GM12892 (cell line): ENCODE results near the gene PTX4.
"Not testable (repeated sequence)": the region's sequence is repeated elsewhere in the genome, so short reads cannot be mapped to it uniquely, and the experiment has no call there.

Experiments used
- DNase-seq: peaks from one replicate; pipeline ENCODE4 v3.0.0; 2011; ENCODE audit not compliant: insufficient read length
- FAIRE-seq: peaks from 2 replicates; lab custom pipeline; 2011; peaks lifted over from hg19 to GRCh38; lab: Jason Lieb, UNC
- POLR2A ChIP-seq: IDR thresholded peaks from 2 replicates; pipeline ENCODE4 v1.6.1; 2011; ENCODE audit warnings: low read depth, low read length, control low read depth
- POLR2AphosphoS5 ChIP-seq: IDR thresholded peaks from 2 replicates; pipeline ENCODE4 v1.6.1; 2011; ENCODE audit warnings: low read depth, low read length, control low read depth
- TAF1 ChIP-seq: IDR thresholded peaks from 2 replicates; pipeline ENCODE4 v1.6.1; 2011; ENCODE audit warnings: low read depth, mild to moderate bottlenecking, control low read depth, low read length, borderline replicate concordance

PTX4 gene

GRCh38 chr16:1441391-1441829 is 47.3 kb downstream of the PTX4 start:
- TF ChIP-seq POLR2AphosphoS5 (no peak), POLR2A (no peak), TAF1 (no peak)
- FAIRE-seq, result no peak
- DNase-seq, result no peak

GRCh38 chr16:1439699-1440074 is 49.1 kb downstream of the PTX4 start:
- not testable (repeated sequence) for DNase-seq, FAIRE-seq

DNA sequence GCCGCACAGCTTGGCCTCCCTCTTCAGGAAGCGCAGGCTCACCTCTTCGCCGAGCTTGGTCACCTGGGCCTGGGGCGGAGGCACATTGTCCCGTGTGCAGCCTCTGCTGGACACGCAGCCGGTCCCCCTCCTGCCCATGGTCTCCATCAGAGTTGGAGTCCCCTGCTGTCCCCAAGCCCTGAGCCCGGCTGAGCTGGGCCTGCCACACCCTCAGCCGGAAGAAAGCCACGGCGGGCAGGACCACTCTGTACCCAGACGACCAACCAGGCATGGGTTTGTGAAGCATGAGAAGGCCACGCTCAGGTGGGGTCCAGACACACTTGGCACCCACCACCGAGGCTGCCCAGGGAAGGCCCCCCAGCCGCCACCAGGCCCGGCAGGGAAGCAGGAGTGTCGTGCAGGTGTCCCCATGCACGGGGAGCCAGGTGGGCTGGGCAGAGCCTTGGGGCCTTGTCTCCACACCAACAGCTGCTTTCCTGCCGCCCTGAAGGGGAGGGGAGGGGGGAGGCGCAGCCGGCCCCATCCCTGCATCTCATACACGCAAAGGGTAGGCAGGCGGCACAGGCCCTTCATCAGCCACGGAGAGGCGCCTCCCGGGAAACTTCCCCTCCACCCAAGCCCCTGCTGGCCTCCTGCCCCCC is 49.6 kb downstream of the PTX4 start:
- DNase-seq (no peak), FAIRE-seq (no peak)

GRCh38 chr16:1438229-1439057 is 50.3 kb downstream of the PTX4 start:
- TF ChIP-seq POLR2AphosphoS5, result no peak
- no peak for TF ChIP-seq TAF1
- no peak for TF ChIP-seq POLR2A
- DNase-seq, result no peak
- FAIRE-seq, result no peak

More for the DNA sequence above, 49.6 kb downstream of the PTX4 start:
- TF ChIP-seq POLR2A (no peak), POLR2AphosphoS5 (no peak), TAF1 (no peak)

GRCh38 chr16:1437606-1438005 is 51.1 kb downstream of the PTX4 start:
- no peak for TF ChIP-seq POLR2A
- no peak for TF ChIP-seq TAF1
- no peak for TF ChIP-seq POLR2AphosphoS5
- FAIRE-seq (no peak), DNase-seq (no peak)

GRCh38 chr16:1436731-1437355 is 51.9 kb downstream of the PTX4 start:
- TF ChIP-seq TAF1 (no peak), POLR2AphosphoS5 (no peak), POLR2A (no peak)
- DNase-seq (no peak), FAIRE-seq (no peak)

- TF ChIP-seq TAF1, result no peak
- TF ChIP-seq POLR2AphosphoS5, result no peak
- no peak for TF ChIP-seq POLR2A
- DNase-seq, result no peak
- no peak for FAIRE-seq
Observed at GRCh38 chr16:1435921-1436697, 52.6 kb downstream of the PTX4 start.
